LHCN-M2 (cell line): ENCODE data around the gene ARMC2. TPM values are rescaled to one million over a fixed set of nuclear protein-coding genes. Genes with fewer than 3 reads are reported as not detected.

ENCODE experiments used
- DNase-seq: peaks from one replicate; pipeline ENCODE4 v3.0.0-alpha.2; 2012; ENCODE audit warnings: low read depth
- total RNA-seq: library from RNA; depleted of rRNA; stranded (reverse); fragments of >200 nt; gene quantifications from 2 replicates; pipeline ENCODE4 v1.2.3, GENCODE V29; 2014

Gene ARMC2
- total RNA-seq, 1 experiment from 2014 or later, result 1.4 TPM

- DNase-seq, result peak; percentile 14
Observed at GRCh38 chr6:108983151-108983550, 134.9 kb downstream of the ARMC2 start.

GRCh38 chr6:108985301-108985700, 137.1 kb downstream of the ARMC2 start:
- DNase-seq, result no peak

GRCh38 chr6:108987156-108987555, 138.9 kb downstream of the ARMC2 start:
- no peak for DNase-seq

GRCh38 chr6:108988296-108988695, 140.1 kb downstream of the ARMC2 start:
- no peak for DNase-seq

GRCh38 chr6:108988765-108989164, 140.5 kb downstream of the ARMC2 start:
- DNase-seq, result no peak

GRCh38 chr6:108989700-108990099, 141.5 kb downstream of the ARMC2 start:
- DNase-seq, result no peak

- DNase-seq, result no peak
Observed at GRCh38 chr6:108993876-108994275, 145.7 kb downstream of the ARMC2 start.

- DNase-seq, result no peak
Observed at GRCh38 chr6:108995296-108995695, 147.1 kb downstream of the ARMC2 start.

- peak; percentile 35 for DNase-seq
Observed at GRCh38 chr6:108996208-108996607, 148.0 kb downstream of the ARMC2 start.

- DNase-seq, result peak; percentile 10
Observed at GRCh38 chr6:108998485-108998884, 150.3 kb downstream of the ARMC2 start.

- no peak for DNase-seq
Observed at GRCh38 chr6:108999428-108999827, 151.2 kb downstream of the ARMC2 start.

GRCh38 chr6:109000289-109000688, 152.1 kb downstream of the ARMC2 start:
- DNase-seq, result peak; percentile 27

- DNase-seq, result no peak
Observed at GRCh38 chr6:109001291-109001894, 153.2 kb downstream of the ARMC2 start.

GRCh38 chr6:109002051-109002697, 154.0 kb downstream of the ARMC2 start:
- peak; percentile 80 for DNase-seq

- DNase-seq, result no peak
Observed at GRCh38 chr6:109002882-109003281, 154.7 kb downstream of the ARMC2 start.

- no peak for DNase-seq
Observed at GRCh38 chr6:109006818-109007217, 158.6 kb downstream of the ARMC2 start.

- DNase-seq, result no peak
Observed at GRCh38 chr6:109007521-109007920, 159.3 kb downstream of the ARMC2 start.

GRCh38 chr6:109008054-109008453, 159.8 kb downstream of the ARMC2 start:
- no peak for DNase-seq

- peak; percentile 53 for DNase-seq
Observed at GRCh38 chr6:109008537-109009235, 160.5 kb downstream of the ARMC2 start.

- peak; percentile 71 for DNase-seq
Observed at GRCh38 chr6:109009236-109009961, 161.2 kb downstream of the ARMC2 start.

GRCh38 chr6:109009962-109010704, 161.9 kb downstream of the ARMC2 start:
- no peak for DNase-seq
